ENCODE data around the gene MMP20.

MMP20 gene

DNA sequence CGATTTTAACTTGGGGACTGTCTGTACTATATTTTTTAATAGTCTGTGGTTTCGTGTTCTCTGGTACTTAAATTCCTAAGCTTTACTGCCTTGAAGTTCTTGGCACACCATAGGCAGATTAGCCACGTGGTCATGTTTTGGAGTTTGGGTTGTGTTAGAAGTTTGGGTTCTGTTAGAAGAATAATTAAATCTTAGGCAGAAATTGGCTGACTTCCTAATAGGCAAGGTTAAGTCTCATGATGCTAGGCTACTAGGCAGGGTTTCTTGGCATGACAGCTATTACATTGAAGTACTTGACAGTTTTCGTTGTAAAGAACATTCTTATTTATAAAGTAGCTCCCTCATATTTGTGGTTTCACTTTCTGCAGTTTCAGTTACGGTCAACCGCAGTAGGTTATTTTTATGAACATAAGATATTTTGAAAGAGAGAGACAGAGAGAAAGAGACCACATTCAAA is 64.5 kb downstream of the MMP20 start:
- H3K36me3 ChIP-seq: no peaks in the 10 kb centered on the region
- H3K9me3 ChIP-seq: no peaks in the 10 kb centered on the region
- peak overlapping the region in 1 of 2 experiments; percentile 7 for H3K4me3 ChIP-seq (ENCODE audit: low read depth in 1 of 2, low read length in 1 of 2)
- no peaks in the 10 kb centered on the region for H3K27me3 ChIP-seq
- TF ChIP-seq, protein P1, sequence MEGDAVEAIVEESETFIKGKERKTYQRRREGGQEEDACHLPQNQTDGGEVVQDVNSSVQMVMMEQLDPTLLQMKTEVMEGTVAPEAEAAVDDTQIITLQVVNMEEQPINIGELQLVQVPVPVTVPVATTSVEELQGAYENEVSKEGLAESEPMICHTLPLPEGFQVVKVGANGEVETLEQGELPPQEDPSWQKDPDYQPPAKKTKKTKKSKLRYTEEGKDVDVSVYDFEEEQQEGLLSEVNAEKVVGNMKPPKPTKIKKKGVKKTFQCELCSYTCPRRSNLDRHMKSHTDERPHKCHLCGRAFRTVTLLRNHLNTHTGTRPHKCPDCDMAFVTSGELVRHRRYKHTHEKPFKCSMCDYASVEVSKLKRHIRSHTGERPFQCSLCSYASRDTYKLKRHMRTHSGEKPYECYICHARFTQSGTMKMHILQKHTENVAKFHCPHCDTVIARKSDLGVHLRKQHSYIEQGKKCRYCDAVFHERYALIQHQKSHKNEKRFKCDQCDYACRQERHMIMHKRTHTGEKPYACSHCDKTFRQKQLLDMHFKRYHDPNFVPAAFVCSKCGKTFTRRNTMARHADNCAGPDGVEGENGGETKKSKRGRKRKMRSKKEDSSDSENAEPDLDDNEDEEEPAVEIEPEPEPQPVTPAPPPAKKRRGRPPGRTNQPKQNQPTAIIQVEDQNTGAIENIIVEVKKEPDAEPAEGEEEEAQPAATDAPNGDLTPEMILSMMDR (IDR thresholded peaks at IDR 0.05): no peak
- H3K4me1 ChIP-seq (ENCODE audit: control insufficient read depth in 1 of 2, insufficient read depth in 1 of 2, low read depth in 1 of 2, low read length in 1 of 2): peaks cover 0 to 15% of the 10 kb centered on the region in 2 experiments
- no peak overlapping the region for H3K27ac ChIP-seq

DNA sequence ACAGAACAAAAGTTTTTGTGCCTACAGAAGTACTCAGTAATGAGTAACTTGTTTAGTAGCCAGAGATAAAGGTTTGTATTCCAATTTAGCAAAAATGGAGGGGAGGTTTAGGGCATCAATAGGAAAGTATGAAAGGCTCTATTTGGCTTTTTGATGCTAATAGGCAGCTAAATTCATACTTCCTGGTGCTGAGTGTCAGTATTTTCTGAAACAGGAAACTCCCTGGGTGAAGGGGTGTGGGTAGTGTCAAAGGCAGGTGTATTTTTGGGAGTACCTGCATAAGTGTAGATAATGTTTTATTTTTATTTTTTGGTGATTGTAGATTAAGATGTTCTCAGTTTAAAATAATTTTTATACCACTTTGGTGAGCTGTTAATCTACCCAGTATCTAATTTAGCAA is 65.3 kb downstream of the MMP20 start:
- H3K27ac ChIP-seq: no peak overlapping the region

DNA sequence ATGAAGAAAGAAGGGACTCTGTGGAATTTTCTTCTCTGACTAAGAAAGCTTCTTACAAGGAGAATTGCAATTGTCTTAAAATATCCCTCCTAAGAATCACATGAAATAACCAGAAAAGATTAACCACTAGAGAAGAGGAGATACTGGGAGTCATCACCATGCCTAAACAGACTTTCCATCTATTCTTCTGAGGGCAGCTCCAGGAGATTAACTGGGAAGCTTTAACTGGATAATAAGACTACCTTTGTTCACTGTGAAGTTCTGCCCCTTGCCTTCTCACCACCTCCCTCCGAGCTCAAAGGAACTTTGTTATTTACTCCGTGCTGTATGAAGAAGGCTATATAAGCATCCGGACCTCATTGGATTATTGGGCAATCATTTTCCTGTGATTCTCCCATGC is 70.0 kb downstream of the MMP20 start:
- Histone ChIP-seq H3K27me3 (no peaks in the 10 kb centered on the region), H3K4me1 (ENCODE audit: control insufficient read depth in 1 of 2, insufficient read depth in 1 of 2, low read depth in 1 of 2, low read length in 1 of 2) (peaks cover 0 to 6% of the 10 kb centered on the region in 2 experiments), H3K9me3 (no peaks in the 10 kb centered on the region), H3K4me3 (ENCODE audit: low read depth in 1 of 2, low read length in 1 of 2) (no peak overlapping the region), H3K27ac (no peak overlapping the region), H3K36me3 (no peaks in the 10 kb centered on the region)
- TF ChIP-seq, protein P1 (IDR thresholded peaks at IDR 0.05): no peak

More for the DNA sequence above, 65.3 kb downstream of the MMP20 start:
- H3K4me3 ChIP-seq (ENCODE audit: low read depth in 1 of 2, low read length in 1 of 2): no peak overlapping the region
- peaks cover 0 to 15% of the 10 kb centered on the region in 2 experiments for H3K4me1 ChIP-seq (ENCODE audit: control insufficient read depth in 1 of 2, insufficient read depth in 1 of 2, low read depth in 1 of 2, low read length in 1 of 2)
- TF ChIP-seq, protein P1 (IDR thresholded peaks at IDR 0.05): no peak
- no peaks in the 10 kb centered on the region for H3K9me3 ChIP-seq
- H3K27me3 ChIP-seq: no peaks in the 10 kb centered on the region
- H3K36me3 ChIP-seq: no peaks in the 10 kb centered on the region

DNA sequence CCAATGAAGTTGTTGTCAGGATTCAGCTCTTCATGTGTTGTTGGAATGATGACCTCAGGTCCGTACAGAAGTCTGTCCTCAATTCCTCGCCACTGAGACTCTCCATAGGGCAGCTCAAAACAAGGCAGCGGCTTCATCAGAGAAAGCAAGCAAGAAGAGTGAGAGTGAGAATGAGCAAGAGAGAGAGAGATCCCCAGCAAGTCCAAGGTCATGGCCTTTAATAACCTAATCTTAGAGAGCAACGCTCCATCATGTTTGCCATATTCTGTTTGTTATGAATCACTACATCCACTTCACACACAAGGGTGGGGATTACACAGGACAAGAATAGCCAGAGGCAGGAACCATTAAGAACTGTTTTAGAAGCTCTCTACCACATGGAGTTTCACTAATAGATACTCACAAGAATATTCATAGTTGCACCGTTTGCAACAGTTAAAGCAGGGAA is 71.3 kb downstream of the MMP20 start:
- H3K27ac ChIP-seq: no peak overlapping the region
- no peaks in the 10 kb centered on the region for H3K27me3 ChIP-seq
- no peaks in the 10 kb centered on the region for H3K36me3 ChIP-seq
- H3K9me3 ChIP-seq: no peaks in the 10 kb centered on the region
- no peak overlapping the region for H3K4me3 ChIP-seq (ENCODE audit: low read depth in 1 of 2, low read length in 1 of 2)
- no peaks in the 10 kb centered on the region for H3K4me1 ChIP-seq (ENCODE audit: control insufficient read depth in 1 of 2, insufficient read depth in 1 of 2, low read depth in 1 of 2, low read length in 1 of 2)
- TF ChIP-seq, protein P1 (IDR thresholded peaks at IDR 0.05): no peak

DNA sequence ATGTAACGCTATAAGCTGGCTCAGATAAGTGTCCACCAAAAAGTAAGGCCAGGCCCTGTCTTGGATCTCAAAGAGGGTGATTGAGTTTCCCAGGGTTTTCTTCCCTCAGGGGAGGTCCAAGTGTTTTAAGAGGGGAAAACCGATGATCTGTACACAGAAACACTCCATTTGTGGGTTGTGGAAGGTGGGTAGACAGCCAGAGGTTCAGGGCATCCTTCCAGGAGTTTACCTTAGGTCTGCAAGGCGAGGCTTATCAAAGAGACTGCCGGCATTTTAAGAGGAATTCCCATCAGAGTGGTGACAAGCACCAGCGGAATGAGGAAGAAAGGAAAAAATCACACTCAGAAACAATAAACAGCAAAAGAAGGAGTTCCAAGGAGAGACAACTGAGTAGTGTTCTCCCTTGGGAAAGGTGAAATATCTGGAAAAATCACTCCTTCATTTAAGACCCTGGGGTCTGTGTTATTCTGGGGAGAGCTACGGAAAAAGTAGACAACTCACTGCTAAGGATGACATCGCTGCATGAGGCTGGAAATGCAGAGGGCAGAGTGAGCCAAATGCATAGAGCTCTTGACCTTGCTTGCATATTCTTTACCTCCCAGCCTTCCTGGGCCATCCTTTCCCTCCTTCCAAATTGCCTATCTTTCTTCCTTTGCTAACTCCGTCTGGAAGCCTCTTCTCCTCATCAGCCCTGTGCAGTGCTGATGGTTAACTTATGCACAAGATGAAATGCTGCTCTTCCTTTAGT is 72.5 kb downstream of the MMP20 start:
- Histone ChIP-seq H3K36me3 (no peaks in the 10 kb centered on the region), H3K27me3 (no peaks in the 10 kb centered on the region), H3K27ac (no peak overlapping the region), H3K4me1 (ENCODE audit: control insufficient read depth in 1 of 2, insufficient read depth in 1 of 2, low read depth in 1 of 2, low read length in 1 of 2) (no peaks in the 10 kb centered on the region), H3K9me3 (no peaks in the 10 kb centered on the region), H3K4me3 (ENCODE audit: low read depth in 1 of 2, low read length in 1 of 2) (no peak overlapping the region)
- TF ChIP-seq, protein P1 (IDR thresholded peaks at IDR 0.05): no peak

Measured in neutrophil (primary cell).